ENCODE results near the gene IRX3.

The IRX3 gene

GRCh38 chr16:54286366-54287130 lies at the start of gene IRX3:
TSS of gene IRX3 (minus strand) at chr16:54286787. CDS start at chr16:54286050, 737 bp downstream.
- peak; percentile 91 for DNase-seq

GRCh38 chr16:54335230-54335629 lies 48.6 kb upstream of the IRX3 start:
- no peak for DNase-seq

- no peak for DNase-seq
These were observed 47.6 kb upstream of the IRX3 start for GRCh38 chr16:54334208-54334607.

GRCh38 chr16:54331241-54332002 lies 44.8 kb upstream of the IRX3 start:
- DNase-seq, result no peak

- DNase-seq, result no peak
These were observed 41.0 kb upstream of the IRX3 start for GRCh38 chr16:54327609-54328008.

GRCh38 chr16:54326266-54326662 lies 39.7 kb upstream of the IRX3 start:
- no peak for DNase-seq

GRCh38 chr16:54325616-54326265 lies 39.2 kb upstream of the IRX3 start:
- no peak for DNase-seq

GRCh38 chr16:54324716-54325115 lies 38.1 kb upstream of the IRX3 start:
- DNase-seq, result no peak

GRCh38 chr16:54320697-54321340 lies 34.2 kb upstream of the IRX3 start:
- no peak for DNase-seq

GRCh38 chr16:54318941-54319340 lies 32.4 kb upstream of the IRX3 start:
- DNase-seq, result no peak

- DNase-seq, result no peak
These were observed 30.6 kb upstream of the IRX3 start for GRCh38 chr16:54317101-54317611.

- no peak for DNase-seq
These were observed 29.7 kb upstream of the IRX3 start for GRCh38 chr16:54316095-54316889.

GRCh38 chr16:54313789-54314188 lies 27.2 kb upstream of the IRX3 start:
- no peak for DNase-seq

- no peak for DNase-seq
These were observed 26.0 kb upstream of the IRX3 start for GRCh38 chr16:54312502-54312991.

GRCh38 chr16:54309341-54309740 lies 22.8 kb upstream of the IRX3 start:
- no peak for DNase-seq

- DNase-seq, result no peak
These were observed 18.5 kb upstream of the IRX3 start for GRCh38 chr16:54305080-54305479.

GRCh38 chr16:54303613-54304012 lies 17.0 kb upstream of the IRX3 start:
- no peak for DNase-seq

GRCh38 chr16:54297154-54297553 lies 10.6 kb upstream of the IRX3 start:
- DNase-seq, result no peak

GRCh38 chr16:54296543-54296942 lies 10.0 kb upstream of the IRX3 start:
- DNase-seq, result no peak

GRCh38 chr16:54291656-54292487 lies 5.3 kb upstream of the IRX3 start:
- DNase-seq, result no peak
